GM12878 (cell line): ENCODE data around the gene SETD1A. TPM values are rescaled to one million over a fixed set of nuclear protein-coding genes. Genes with fewer than 3 reads are reported as not detected.

ENCODE experiments used
- ATAC-seq: fragments of 200-7000 bp; cut with Tn5 transposase; 3 replicates; pipeline ENCODE4 v1.9.1; 2020; ENCODE audit warnings: mild to moderate bottlenecking, moderate library complexity
- BruUV-seq: library from RNA; stranded (reverse); fragments of 400-500 nt; replicated peaks from 2 replicates; lab custom pipeline; 2021; lab: Mats Ljungman, UMichigan
- CTCF ChIA-PET: fragments of 300-600 bp; sonication (Branson Sonifier 250); formaldehyde crosslinking; extraction: SDS; loops from one replicate; lab custom pipeline; 2021; ENCODE audit warnings: inconsistent platforms; lab: Yijun Ruan, JAX
- POLR2A ChIA-PET: fragments of 350-600 bp; formaldehyde crosslinking; extraction: SDS; loops from one replicate; lab custom pipeline; 2021; ENCODE audit warnings: inconsistent platforms; lab: Charles Lee
- RAD21 ChIA-PET: fragments of 300-600 bp; sonication (Branson Sonifier 250); formaldehyde crosslinking; loops from one replicate; lab custom pipeline; 2023; ENCODE audit warnings: antibody characterized with exemption; ENCODE audit not compliant: unreplicated experiment; lab: Charles Lee
- SMC1A ChIA-PET: fragments of 300-600 bp; sonication (Branson Sonifier 250); formaldehyde crosslinking; loops from one replicate; lab custom pipeline; 2023; ENCODE audit not compliant: unreplicated experiment, uncharacterized antibody; lab: Charles Lee
- DNase-seq: peaks from one replicate; pipeline ENCODE4 v3.0.0-alpha.2; 2011; ENCODE audit warnings: low read depth, low spot score
- FAIRE-seq: peaks from 3 replicates; lab custom pipeline; 2011; peaks lifted over from hg19 to GRCh38; lab: Jason Lieb, UNC
- H2AFZ ChIP-seq: 2 replicates; pipeline ENCODE4 v1.6.0; 2011; ENCODE audit warnings: low read depth, low read length, control low read depth; ENCODE audit not compliant: control insufficient read depth
- H3K27ac ChIP-seq: 2 replicates; pipeline ENCODE4 v1.5.1; 2011; ENCODE audit warnings: control low read depth; ENCODE audit not compliant: control insufficient read depth, insufficient read depth
- H3K27me3 ChIP-seq, 2 experiments: replicated peaks in 1 of 2; 2 replicates each; pipeline versions ENCODE4 v1.6.0 to v1.6.1; 2011; ENCODE audit warnings: low read length in 1 of 2; ENCODE audit not compliant: control insufficient read depth in 2 of 2, insufficient read depth in 2 of 2
- H3K36me3 ChIP-seq, 2 experiments: 2 replicates each; pipeline ENCODE4 v1.5.1; 2011; ENCODE audit warnings: low read length in 1 of 2; ENCODE audit not compliant: control insufficient read depth in 2 of 2, insufficient read depth in 2 of 2
- H3K4me1 ChIP-seq: 2 replicates; pipeline ENCODE4 v1.6.1; 2011; ENCODE audit warnings: mild to moderate bottlenecking, low read length, moderate library complexity, mixed read lengths; ENCODE audit not compliant: control insufficient read depth, insufficient read depth
- H3K4me2 ChIP-seq: 2 replicates; pipeline ENCODE4 v1.6.0; 2011; ENCODE audit warnings: control low read depth; ENCODE audit not compliant: control insufficient read depth, insufficient read depth
- H3K4me3 ChIP-seq: fragments of 200-600 bp; sonication (generic); 2 replicates; pipeline ENCODE4 v1.5.1; 2016
- H3K79me2 ChIP-seq: 2 replicates; pipeline ENCODE4 v1.6.0; 2011; ENCODE audit warnings: low read length; ENCODE audit not compliant: control insufficient read depth, insufficient read depth
- H3K9ac ChIP-seq: 2 replicates; pipeline ENCODE4 v1.8.0; 2011; ENCODE audit warnings: low read length, control low read depth, mixed read lengths; ENCODE audit not compliant: control insufficient read depth, insufficient read depth
- H3K9me3 ChIP-seq: replicated peaks from 3 replicates; pipeline ENCODE4 v1.5.1; 2011; ENCODE audit warnings: mild to moderate bottlenecking, low read length; ENCODE audit not compliant: control insufficient read depth, insufficient read depth
- H4K20me1 ChIP-seq: 2 replicates; pipeline ENCODE4 v1.6.0; 2011; ENCODE audit not compliant: control insufficient read depth, insufficient read depth
- REST ChIP-seq: IDR thresholded peaks from 2 replicates; pipeline ENCODE4 v1.6.1; 2012; ENCODE audit warnings: mild to moderate bottlenecking, low read depth, low read length
- WGBS: methylation state at CpG from one replicate; pipeline ENCODE4 v1.1.6; 2016; ENCODE audit warnings: low lambda C conversion rate; ENCODE audit not compliant: insufficient replicate concordance, insufficient coverage; ENCODE audit errors: missing lambda C conversion rate; 5-methylcytosine and 5-hydroxymethylcytosine counted together
- in situ Hi-C: fragments of 300-500 bp; cut with MboI; formaldehyde crosslinking; loops from 9 replicates; pipeline ENCODE4 v1.14.3; 2018; ENCODE audit warnings: mixed read lengths
- intact Hi-C: fragments of 100-400 bp; cut with micrococcal nuclease; formaldehyde crosslinking; loops from one replicate; pipeline ENCODE4 v1.14.2; 2022; ENCODE audit not compliant: unreplicated experiment
- polyA plus RNA-seq, 11 experiments: library from polyadenylated mRNA; depleted of rRNA in 4 of 11; unstranded in 6 of 11; stranded (reverse) in 5 of 11; fragments of >200 nt; fragmentation: Nextera tagmentation in 4 of 11; fragmentation: Illumina TruSeq in 1 of 11; extraction: Ambion mirVana in 4 of 11; extraction: Trizol in 1 of 11; gene quantifications; 1 replicate in 1 of 11; 2 replicates in 10 of 11; pipeline versions ENCODE4 v1.2.1 to v1.2.3, GENCODE V29; 2011 to 2016; ENCODE audit warnings: inconsistent platforms in 2 of 11, missing spikeins in 2 of 11, low read depth in 1 of 11
- total RNA-seq, 4 experiments: library from RNA; depleted of rRNA in 3 of 4; stranded (reverse); fragments of >200 nt in 3 of 4; fragmentation: Illumina TruSeq in 1 of 4; extraction: Trizol in 1 of 4; gene quantifications; 2 replicates each; pipeline versions ENCODE4 v1.2.1 to v1.2.3, GENCODE V29; 2013 to 2021

SETD1A gene
- total and polyA plus RNA-seq, 10 of the 15 experiments (the other 5 are each of a cell fraction or from before 2014, with no cell fraction given) = 0.02 to 25.9 (median 4.9) TPM

DNA sequence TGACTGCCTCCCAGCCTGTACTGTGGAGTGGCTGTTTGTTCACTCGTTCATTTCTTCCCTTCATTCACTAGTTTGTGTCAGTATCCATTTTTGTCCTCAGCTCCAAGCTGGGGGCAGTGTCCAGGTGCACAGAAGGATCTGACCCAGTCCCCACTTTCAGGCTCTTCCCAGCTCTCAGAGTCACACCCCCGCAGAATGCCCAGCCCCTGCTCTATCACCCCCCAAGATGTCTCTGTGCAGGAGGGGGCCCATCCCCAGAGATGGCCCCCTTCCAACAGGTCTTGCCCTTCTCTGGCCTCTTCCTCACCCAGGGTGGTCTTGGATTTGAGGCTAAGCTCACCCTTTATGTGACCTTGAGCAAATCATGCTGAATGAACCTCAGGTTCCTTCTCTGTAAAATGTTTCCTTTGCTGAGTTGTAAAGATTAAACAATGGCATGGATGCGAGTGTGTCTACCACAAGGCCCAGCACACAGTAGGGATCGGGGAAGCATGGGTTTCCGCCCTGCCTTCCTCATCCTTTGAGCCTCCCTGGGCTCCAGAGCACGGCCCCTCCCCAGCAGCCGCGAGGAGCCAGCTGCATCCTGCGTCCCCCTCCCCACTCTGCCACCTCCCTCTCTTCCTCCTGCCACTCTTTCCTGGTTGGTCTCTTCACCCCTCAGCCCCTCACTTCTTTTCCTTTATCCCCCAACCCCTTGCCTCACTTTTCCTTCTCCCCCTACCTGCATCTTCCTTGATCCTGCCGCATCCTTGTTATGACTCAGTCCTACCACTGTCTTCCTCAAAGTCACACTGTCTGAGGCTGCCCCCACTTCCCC lies 31.4 kb upstream of the SETD1A start:
- H3K36me3 ChIP-seq = peaks cover 0 to 9% of the 10 kb centered on the region in 2 experiments
- no peak for TF ChIP-seq REST
- TF ChIP-seq, all 136 proteins: peak for 0
- in situ Hi-C loops = no loop called here
- no peaks in the 10 kb centered on the region for H3K27me3 ChIP-seq
- DNase-seq (no peak), ATAC-seq (no peak), FAIRE-seq (no peak)
- SMC1A ChIA-PET = interaction anchor here (1.2 to 1.3 kb wide), 2 partner anchors 9 to 15 kb away, joined by 3 to 5 read pairs; no protein-coding TSS in a partner anchor
- 78% methylated on average over 10 of the region's 10 CpGs for WGBS
- RAD21 ChIA-PET = interaction anchor here (1.3 to 2.2 kb wide), 2 partner anchors 16 to 27 kb away, joined by 4 to 11 read pairs; no protein-coding TSS in a partner anchor
- H3K4me1 ChIP-seq = peaks cover 4% of the 10 kb centered on the region; the same call in 1 of the 2 replicates
- BruUV-seq = no TSS peak
- no peak overlapping the region for H3K27ac ChIP-seq
- no peak overlapping the region for H3K9ac ChIP-seq
- POLR2A ChIA-PET = interaction anchor here (0.6 kb wide), 1 partner anchor 28 kb away, joined by 4 read pairs; no protein-coding TSS in a partner anchor
- no peak overlapping the region for H2AFZ ChIP-seq
- H4K20me1 ChIP-seq = no peaks in the 10 kb centered on the region
- CTCF ChIA-PET = interaction anchor here (1.3 to 5.2 kb wide), 2 partner anchors 15 to 81 kb away, joined by 6 to 26 read pairs; no protein-coding TSS in a partner anchor
- H3K79me2 ChIP-seq = peaks cover 5% of the 10 kb centered on the region
- H3K4me2 ChIP-seq = no peak overlapping the region
- intact Hi-C loops = loop anchor here (10.0 kb wide), 2 partner anchors 231 to 271 kb away; partner anchors contain the start of genes FBRS, PRR14 and SRCAP
- H3K9me3 ChIP-seq = no peaks in the 10 kb centered on the region
- H3K4me3 ChIP-seq = no peak overlapping the region
